Measurements from ENCODE around the gene BHLHA9.
A peak's percentile ranks its signal among the peaks of the same experiment; 100 is the strongest.

BHLHA9 gene

GRCh38 chr17:1256699-1257098 is 13.5 kb upstream of the BHLHA9 start:
- DNase-seq = no peak

- peak in 1 of 2 experiments; percentile 26 for DNase-seq
These were observed 10.0 kb upstream of the BHLHA9 start for GRCh38 chr17:1260086-1260769.

- no peak for DNase-seq
These were observed 9.5 kb upstream of the BHLHA9 start for GRCh38 chr17:1260770-1261161.

DNA sequence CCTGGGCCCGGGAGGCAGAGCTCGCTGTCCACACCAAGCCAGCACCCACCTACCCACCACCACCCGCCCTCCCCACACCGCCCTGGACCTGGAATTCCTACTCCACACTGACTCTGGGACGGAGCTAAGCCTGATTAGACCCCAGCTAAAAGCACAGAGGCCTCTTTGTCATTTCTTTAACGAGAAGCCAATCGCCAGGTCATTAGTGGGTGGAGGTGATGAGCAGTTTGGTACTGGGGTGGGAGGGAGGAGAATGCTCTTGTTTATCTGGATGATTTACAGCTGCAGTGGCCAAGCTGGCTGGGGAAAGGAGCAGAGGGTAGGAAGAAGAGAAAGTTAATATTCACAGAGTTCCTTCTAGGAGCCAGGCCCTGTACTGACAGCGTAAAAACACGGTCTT is 6.0 kb upstream of the BHLHA9 start:
- DNase-seq = no peak

DNA sequence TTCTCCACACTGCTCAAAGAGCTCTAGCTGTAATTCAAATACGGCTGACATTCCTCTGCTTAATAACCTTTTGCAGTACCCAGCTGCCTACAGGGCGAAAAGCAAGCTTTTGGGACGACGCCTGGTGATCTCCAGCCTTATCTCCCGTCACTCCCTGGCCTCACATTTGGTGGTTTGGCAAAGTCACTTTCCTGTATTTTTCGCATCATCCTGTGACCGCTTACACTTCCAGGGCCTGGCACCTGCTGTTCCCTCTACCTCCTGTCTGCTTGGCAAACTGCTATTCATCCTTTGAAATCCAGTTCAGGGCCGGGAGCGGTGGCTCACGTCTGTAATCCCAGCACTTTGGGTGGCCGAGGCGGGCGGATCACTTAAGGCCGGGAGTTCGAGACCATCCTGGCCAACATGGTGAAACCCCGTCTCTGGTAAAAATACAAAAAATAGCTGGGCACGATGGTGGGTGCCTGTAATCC is 2.7 kb upstream of the BHLHA9 start:
- no peak for DNase-seq

DNA sequence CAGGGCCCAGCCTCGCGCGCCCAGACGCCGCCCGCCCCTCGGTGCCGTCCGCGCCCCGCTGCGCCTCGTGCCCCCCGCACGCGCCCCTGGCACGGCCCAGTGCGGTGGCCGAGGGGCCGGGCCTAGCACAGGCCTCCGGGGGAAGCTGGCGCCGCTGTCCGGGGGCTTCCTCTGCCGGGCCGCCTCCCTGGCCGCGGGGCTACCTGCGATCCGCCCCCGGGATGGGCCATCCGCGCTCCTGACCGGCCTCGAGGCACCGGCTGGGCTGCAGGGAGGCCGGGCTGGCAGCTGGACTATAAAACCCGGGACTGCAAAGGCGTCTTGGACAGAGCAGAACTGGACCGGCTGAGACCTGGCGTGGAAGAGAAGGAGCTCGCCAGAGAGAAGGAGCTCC is 783 bp downstream of the BHLHA9 start:
- DNase-seq = no peak

DNA sequence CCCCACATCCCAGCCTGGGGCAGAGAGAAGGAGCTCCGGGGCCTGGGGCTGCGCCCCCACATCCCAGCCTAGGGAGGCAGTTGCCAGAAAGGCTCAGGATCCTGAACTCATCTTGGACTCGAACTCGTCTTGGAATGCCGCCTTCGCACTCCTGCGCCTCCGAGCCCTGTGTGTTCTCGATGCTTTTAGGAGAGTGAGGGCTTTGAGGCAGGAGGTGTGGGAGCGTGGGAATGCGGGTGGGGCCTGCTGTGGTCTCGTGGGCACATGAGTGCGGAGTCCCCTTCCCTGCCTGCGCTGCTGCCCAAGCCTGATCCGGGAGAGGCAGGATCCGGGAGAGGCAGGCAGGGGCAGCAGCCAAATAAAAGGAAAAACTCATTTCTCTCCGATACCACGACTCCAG is 1.2 kb downstream of the BHLHA9 start:
- no peak for DNase-seq

- no peak for DNase-seq
These were observed 2.5 kb downstream of the BHLHA9 start for GRCh38 chr17:1272701-1273100.

- DNase-seq = no peak
These were observed 3.4 kb downstream of the BHLHA9 start for GRCh38 chr17:1273492-1274244.

- no peak for DNase-seq
These were observed 4.0 kb downstream of the BHLHA9 start for GRCh38 chr17:1274245-1274608.

DNA sequence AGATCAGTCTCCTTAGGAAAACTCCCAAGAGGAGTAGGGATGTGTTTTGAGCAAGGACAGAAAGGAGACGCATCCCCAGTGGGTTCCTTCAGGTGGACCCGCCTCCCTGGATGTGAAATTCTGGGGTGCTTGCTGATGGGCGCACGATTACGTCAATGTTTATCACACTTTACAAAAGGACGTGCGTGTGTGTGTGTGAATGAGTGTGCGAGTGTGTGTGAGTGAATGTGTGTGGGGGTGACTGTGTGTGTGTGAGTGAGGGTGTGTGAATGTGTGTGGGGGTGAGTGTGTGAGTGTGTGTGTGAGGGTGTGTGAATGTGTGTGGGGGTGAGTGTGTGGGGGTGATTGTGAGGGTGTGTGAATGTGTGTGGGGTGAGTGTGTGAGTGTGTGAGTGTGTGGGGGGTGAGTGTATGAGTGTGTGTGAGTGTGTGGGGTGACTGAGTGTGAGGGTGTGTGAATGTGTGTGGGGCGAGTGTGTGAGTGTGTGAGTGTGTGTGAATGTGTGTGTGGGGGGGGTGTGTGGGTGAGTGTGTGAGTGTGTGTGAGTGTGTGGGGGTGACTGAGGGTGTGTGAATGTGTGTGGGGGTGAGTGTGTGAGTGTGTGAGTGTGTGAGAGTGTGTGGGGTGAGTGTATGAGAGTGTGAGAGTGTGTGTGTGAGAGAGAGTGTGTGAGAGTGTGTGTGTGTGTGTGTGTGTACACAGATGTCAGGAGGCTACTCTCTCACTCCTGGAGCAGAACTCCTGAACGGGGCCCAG is 5.1 kb downstream of the BHLHA9 start:
- no peak for DNase-seq

GRCh38 chr17:1275962-1276736 is 5.9 kb downstream of the BHLHA9 start:
- no peak for DNase-seq

DNA sequence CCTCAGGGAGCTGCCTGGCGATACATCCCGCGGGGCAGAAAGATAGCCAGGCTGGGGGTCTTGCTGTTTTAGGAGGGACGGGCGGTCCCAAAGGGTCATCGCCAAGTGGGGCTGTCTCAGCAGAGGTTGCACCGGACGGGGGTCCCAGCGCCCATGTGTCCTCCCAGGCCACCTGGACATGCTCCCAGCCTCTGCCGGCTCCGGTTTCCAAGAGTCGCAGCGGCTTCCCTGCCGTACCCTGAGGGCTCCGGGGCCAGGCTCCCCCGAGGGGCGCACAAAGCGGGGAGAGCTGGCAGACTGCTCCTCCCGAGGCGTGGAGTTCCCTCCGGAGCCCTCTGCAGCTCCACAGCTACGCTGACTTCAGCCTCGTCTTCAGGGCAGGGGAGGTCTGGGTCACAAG is 10.4 kb downstream of the BHLHA9 start:
- DNase-seq = no peak

DNA sequence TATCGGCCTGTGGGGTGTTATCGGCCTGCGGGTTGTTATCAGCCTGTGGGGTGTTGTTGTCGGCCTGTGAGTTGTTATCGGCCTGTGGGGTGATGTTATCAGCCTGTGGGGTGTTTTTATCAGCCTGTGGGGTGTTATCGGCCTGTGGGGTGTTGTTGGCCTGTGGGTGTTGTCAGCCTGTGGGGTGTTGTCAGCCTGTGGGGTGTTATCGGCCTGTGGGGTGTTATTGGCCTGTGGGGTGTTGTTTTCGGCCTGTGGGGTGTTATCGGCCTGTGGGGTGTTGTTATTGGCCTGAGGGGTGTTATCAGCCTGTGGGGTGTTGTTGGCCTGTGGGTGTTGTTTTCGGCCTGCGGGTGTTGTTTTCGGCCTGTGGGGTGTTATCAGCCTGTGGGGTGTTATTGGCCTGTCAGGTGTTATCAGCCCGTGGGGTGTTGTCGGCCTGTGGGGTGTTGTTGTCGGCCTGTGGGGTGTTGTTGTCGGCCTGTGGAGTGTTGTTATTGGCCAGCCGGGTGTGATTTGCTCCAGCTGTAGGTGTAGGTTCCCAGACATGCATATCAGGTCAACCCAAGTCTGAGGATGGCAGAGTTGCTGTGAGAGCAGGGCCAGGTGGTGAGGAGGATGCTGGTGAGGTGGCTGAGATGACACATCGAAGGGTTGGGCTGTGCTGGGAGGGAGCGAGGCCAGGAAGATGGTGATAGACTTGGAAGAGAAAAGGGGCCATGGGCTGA is 16.3 kb downstream of the BHLHA9 start:
- DNase-seq = no peak

- no peak for DNase-seq
These were observed 19.5 kb downstream of the BHLHA9 start for GRCh38 chr17:1289695-1290094.

GRCh38 chr17:1290676-1291075 is 20.4 kb downstream of the BHLHA9 start:
- DNase-seq = no peak

- no peak for DNase-seq
These were observed 24.0 kb downstream of the BHLHA9 start for GRCh38 chr17:1294157-1294717.

DNA sequence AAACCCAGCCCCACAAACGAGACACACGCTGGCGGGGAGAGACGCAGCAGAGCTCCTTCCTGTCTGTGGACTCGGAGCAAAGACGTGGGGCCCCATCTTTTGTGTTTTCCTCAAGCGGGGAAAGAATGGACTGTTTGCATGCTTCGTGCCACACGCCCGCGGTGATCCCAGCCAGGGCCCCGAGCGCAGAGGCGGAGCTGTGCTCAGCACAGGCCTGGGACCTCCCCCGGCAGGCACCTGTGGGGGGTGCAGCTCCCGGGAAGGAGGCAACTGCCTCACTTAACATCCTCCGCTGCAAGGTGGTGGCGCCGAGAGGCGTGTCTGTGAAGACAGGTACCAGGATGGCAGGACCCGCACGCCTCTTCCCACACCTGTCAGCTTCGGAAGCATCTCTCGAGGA is 28.4 kb downstream of the BHLHA9 start:
- DNase-seq = no peak

DNA sequence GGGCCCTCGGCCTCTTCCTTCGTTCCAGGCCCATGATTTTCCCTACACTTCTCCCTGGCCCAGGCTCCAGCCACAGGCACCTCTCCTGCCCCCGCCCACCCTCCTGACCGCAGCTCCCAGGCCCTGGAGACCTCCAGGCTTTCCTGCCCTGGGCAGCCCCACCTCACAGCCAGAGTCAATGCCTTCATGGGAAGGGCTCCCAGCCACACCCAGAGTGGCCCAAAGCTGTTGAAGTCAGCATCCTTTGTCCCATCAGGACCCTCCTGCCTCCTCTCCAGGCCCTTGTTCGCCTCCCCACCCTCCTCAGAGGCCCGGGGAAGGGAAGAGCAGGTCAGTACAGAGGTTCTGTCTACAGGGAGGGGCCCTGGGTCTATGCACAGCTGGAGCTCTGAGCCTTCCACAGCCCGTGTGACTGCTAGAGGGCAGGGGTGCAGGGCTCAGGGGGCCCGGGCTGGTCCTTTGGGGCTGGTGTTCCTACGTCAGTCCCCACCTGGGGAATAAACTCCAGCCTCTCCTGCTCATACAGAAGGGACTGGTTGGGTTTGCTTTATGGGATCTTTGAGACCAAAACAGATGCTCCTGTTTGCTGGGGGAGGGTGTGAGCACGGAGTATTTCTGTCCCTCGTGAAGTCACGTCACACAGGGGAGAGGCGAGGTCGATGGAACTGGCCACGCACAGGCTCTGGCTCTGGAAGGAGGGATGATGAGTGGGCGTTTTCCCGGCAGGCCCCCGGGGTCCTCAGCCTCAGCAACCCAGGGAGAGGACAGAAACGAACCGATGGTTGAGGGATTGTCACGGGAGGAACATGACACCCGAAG is 29.5 kb downstream of the BHLHA9 start:
- no peak for DNase-seq

- no peak for DNase-seq
These were observed 30.2 kb downstream of the BHLHA9 start for GRCh38 chr17:1300371-1300905.

- no peak for DNase-seq
These were observed 31.3 kb downstream of the BHLHA9 start for GRCh38 chr17:1301546-1301945.

All from NCI-H2081 (cell line).